Right ventricle myocardium inferior (tissue), 1 donor: Measurements from ENCODE around the gene CARNS1. TPM values are rescaled to one million over a fixed set of nuclear protein-coding genes. Genes with fewer than 3 reads are reported as not detected.
"Not testable (repeated sequence)": the region's sequence is repeated elsewhere in the genome, so short reads cannot be mapped to it uniquely, and the experiment has no call there.

Source experiments
- ATAC-seq: fragments of 200-7000 bp; cut with Tn5 transposase; one replicate; pipeline ENCODE4 v1.9.1; 2020; ENCODE audit warnings: mild to moderate bottlenecking, moderate library complexity
- DNase-seq: peaks from one replicate; pipeline ENCODE4 v3.0.0; 2021; ENCODE audit errors: missing footprints
- intact Hi-C: fragments of 100-400 bp; cut with DNase I; formaldehyde crosslinking; loops from one replicate; pipeline ENCODE4 v1.11.0; 2022
- total RNA-seq: library from RNA; stranded (reverse); fragmentation: NEBNext Ultra II Directional; extraction: Animal tissue kit (Norgen Biotek cat#: 25700); gene quantifications from one replicate; pipeline ENCODE4 v1.2.1, GENCODE V29; 2021
- donor health status: DM: no; HTN: yes; CAD: no; lungs with severe emphysema.

The CARNS1 gene
- total RNA-seq, 1 donor from 2014 or later = 14.1 TPM

DNA sequence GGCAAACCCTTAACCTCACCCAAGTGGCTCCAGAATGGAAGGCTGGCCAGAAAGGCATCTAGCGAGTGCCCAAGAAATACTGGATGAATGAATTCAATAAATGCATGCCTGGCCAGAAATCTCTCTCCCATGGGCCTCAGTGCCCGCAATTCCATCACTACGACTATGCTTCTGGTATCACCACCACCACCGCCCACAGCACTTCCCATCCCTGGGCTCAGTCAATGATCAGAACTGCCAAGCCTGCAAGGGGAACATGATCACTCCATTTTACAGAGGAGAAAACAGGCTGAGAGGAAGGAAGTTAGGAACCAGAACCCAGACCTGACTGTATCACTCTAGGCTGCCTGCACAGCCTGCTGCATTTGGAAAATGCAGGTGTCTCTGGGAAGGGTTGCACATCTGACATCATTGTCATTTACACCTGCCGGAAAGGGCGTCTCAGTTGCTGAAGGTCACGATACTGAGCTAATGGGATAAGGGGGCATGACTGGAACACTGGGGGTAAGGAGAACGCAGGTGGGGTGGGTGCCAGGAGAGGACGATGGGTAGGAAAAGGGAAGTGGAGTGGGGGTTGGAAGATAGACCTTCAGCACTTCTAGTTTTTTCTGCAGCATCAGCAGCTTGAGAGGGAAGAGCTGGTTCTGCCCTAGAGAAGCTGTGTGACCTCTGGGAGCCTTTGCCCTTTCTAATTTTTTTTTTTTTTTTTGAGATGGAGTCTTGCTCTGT, 33.8 kb downstream of the CARNS1 start:
- intact Hi-C loops = no loop called here
- ATAC-seq = peak; percentile 35
- peak; percentile 62 for DNase-seq

DNA sequence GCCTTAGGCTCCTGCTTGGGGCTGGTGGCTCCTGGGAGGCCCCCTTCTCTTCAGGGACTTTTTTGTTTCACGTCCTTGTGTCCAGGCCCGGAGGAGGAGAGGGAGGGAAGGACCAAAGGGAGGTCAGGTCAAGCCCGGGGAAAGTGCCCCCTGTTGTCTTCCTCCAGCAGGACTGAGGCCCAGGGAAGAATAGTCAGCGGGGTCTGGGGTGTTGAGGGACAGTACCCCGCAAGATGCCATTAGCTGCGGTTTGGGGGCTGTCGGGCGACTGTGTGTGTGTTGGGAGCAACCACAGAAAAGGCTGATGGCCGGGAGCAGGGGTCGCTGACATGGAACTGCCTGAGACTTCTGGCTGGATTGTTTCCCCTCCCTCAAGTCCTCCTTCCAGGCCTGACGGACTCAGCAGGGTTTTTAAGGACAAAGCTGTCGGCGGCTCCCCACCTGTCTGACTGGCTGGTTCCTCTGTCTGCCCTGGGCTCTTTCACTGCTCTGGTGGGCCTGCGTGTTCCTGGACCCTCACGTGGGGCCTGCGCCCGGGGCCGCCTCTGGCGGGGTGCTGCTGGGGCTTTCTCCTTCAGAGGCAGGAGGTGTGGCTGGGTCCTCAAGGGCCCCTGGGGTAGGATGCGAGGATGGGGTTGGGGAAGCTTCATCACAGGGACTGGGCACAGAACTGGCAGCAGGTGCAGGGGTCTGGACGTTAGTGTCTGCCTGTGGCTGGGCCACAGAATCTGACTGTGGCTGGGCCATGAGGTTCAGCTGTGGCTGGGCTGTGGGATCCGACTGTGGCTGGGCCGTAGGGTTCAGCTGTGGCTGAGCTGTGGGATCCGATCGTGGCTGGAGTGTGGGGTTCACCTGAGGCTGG, 35.5 kb downstream of the CARNS1 start:
- ATAC-seq = no peak
- DNase-seq = no peak
- intact Hi-C loops = no loop called here

DNA sequence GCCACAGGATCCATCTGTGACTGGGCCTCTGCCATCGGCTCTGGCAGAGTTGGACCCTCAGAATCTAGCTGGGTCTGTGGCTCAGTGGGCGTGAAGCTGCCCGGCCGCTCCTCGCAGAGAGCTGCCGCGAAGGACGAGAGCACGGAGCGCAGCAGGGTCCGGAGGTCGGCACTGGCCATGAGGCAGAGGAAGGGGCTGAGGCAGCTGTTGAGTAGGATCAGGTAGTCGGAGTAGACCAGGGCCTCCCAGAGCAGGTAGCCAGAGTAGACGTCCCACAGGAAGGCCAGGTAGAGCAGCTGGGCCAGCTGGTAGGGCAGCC, 36.1 kb downstream of the CARNS1 start:
- intact Hi-C loops = no loop called here
- no peak for DNase-seq
- ATAC-seq = no peak

DNA sequence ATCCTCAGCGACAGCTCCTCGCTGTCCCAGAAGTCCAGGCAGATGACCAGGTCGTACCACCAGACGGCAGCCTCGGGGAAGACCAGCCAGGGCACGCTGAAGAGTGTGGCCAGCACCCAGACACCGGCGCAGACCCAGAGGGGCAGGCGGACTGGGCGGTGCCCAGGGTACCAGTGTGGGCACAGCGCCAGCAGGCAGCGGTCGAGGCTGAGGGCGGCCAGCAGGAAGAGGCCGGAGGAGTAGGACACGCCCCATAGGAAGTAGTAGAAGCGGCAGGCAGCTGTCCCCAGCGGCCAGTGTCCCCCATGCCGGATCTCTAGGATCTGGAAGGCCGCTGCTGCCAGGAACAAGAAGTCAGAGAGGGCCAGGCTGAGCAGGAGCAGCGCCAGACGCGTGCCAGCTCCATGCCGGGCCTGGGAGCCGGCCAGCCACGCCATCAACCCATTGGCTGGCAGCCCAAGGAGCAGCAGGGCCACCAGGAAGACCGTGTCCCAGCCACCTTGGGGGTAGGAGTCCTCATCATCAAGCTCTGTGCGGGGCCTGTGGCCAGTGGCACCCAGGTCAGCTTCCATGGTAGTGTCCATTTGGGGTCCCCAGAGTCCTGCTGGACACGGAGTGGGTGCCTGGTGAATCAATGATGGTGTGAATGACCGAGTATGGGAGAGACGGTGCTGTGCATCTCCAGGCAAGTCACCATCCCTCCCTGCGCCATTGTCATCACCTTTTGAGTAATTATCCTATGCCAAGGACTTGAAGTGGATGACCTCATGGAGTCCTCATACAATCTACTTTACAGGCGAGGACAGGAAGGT, 36.9 kb downstream of the CARNS1 start, which contains the start of gene GPR152:
Gene GPR152, minus strand, starts transcription at position 589 of the 812 bp plus-strand sequence. Its CDS starts 5 bp downstream, at position 584.
- ATAC-seq (no peak), DNase-seq (no peak)
- intact Hi-C loops = no loop called here

DNA sequence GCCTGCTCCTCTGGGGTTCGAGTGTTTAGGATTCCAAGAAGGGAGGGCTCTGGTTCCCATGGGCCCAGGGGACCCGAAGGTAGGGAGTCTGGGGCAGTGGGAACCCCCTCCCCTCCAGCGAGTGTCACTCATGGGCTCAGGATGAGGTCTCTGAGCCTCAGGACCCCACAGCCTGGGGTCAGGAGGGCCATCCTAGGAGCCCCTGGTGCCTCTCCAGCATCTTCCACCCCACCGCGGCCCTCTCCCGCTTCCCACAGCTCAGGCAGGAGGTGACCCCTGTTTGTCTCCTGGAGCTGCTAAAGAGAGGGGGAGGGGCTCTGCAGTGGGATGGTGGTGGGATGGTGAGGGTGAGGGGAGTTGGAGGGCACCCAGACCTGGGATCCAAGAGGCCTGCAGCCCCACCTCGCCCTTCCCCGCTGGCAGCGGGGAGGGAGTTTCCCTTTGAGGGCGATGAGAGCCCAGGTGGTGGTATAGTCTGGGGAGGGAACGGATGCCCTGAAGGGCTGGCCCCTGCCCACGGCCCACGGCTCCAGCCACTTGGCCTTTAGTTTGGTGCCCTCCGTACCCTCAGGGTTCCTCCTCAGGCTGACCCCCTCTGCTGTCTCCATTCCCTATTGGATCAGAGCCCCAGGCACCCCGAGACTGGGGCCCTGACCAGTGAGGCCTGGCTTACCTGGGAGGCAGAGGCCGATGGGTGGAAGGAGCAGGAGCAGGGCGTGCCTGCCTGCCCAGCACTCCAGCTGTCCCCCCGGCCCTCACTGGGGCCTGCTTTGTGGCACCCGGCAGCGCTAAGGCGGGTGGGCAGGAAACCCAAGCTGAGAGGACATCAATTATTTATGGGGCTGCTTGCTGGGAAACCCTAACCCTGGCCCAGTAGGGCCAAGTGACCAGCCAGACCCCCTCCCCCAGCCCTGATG, 38.6 kb downstream of the CARNS1 start:
- no peak for ATAC-seq

DNA sequence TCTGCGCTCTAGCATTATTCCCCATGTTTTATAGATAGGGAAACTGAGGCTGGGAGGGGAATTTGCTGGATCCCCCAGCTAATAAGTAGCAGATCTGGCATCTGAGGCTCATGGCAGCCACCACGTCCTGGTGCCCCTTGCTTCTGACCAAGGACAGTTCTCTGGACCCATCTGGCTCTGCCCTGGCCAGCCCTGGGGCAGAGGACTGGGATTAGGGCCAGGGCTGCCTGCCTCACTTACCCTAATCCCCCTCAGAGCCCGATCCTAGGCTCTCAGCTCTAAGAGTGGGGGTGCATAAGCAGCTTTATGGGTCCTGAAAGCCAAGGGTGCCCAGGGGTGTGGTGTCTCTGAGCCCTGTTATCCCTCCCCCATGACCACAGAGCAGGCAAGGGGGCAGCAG, 39.6 kb downstream of the CARNS1 start, which contains the start of gene CABP4:
Gene CABP4, plus strand, starts transcription at position 301 of the 400 bp plus-strand sequence. Its CDS starts 70 bp downstream, at position 371.
- DNase-seq (no peak), ATAC-seq (no peak)
- intact Hi-C loops = no loop called here

More for the DNA sequence above, 38.6 kb downstream of the CARNS1 start:
- intact Hi-C loops = no loop called here
- no peak for DNase-seq

DNA sequence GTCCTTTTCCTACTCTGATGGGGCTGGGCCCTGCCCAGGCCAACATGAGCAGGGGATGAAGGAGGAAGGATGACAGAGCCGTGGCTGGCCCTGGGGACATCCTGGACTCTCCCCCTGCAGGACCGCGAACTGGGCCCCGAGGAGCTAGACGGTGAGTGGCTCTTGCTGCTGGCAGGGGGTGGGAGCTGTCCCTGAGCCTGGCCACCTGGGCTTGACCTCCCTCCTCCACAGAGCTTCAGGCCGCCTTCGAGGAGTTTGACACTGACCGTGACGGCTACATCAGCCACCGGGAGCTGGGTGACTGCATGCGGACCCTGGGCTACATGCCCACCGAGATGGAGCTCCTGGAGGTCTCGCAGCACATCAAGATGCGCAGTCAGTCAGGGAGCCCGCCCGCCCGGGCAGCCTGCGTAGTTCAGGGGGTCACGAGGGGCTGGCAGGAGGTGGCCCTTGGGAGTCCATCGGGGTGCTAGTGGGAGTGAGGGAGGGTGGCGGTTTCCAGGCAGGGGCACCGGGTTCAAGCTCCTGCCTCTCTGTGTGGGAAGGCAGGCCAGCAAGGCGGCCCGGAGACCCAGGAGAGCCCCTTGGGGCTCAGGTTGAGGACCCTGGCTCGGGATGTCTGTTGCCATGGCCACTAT, 40.7 kb downstream of the CARNS1 start:
- intact Hi-C loops = no loop called here
- DNase-seq (no peak), ATAC-seq (no peak)

DNA sequence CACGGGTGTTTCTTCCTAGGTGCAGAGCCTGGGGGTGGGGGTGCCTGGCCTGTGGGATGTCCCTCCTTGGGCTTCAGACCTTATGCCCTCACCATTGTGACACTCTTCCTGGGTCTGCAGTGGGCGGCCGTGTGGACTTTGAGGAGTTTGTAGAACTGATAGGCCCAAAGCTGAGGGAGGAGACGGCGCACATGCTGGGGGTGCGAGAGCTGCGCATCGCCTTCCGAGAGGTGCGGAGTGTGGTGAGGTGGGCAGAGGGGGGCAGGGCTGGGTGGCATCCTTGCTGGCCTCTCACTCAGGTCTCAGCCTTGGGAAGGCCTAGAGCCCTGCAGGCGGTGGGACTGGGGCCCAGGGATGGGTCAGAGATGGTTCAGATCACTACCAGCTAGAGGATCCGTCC, 42.0 kb downstream of the CARNS1 start:
- DNase-seq = no peak
- no peak for ATAC-seq
- intact Hi-C loops = no loop called here

DNA sequence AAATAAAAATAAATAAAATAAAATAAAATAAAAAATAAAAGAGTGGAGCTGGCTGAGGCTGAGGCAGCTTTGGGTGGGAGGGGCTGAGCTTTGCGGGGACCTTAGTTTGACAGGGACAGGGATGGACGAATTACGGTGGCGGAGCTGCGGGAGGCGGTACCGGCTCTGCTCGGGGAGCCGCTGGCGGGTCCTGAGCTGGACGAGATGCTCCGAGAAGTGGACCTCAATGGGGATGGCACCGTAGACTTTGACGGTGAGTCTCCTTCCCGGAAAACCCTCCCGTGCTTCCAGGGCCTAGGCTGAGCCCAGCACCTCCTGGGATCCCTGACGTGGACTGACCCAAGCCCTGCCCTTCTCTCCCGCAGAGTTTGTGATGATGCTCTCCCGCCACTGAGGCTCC, 42.8 kb downstream of the CARNS1 start:
- ATAC-seq = no peak
- intact Hi-C loops = no loop called here
- no peak for DNase-seq

DNA sequence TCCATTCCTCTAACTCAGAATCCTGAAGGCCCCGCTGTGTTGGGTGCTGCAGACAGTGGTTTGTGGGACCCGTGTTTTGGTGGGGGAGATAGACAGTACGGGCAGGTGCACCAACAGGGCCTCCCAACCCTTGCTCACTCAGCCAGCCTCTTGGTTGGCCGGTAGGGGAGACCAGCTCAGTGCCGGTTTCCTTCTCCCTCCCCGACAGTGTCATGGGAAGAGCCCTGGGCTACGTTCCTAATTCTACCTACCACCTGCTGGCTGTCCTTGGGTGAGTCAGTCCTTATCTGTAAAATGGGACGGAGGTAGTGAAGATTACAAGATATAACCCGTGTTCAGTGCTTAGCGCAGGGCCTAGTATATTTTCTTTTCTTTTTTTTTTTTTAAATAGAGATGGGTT, 47.7 kb downstream of the CARNS1 start:
- DNase-seq (no peak), ATAC-seq (no peak)
- intact Hi-C loops = no loop called here

DNA sequence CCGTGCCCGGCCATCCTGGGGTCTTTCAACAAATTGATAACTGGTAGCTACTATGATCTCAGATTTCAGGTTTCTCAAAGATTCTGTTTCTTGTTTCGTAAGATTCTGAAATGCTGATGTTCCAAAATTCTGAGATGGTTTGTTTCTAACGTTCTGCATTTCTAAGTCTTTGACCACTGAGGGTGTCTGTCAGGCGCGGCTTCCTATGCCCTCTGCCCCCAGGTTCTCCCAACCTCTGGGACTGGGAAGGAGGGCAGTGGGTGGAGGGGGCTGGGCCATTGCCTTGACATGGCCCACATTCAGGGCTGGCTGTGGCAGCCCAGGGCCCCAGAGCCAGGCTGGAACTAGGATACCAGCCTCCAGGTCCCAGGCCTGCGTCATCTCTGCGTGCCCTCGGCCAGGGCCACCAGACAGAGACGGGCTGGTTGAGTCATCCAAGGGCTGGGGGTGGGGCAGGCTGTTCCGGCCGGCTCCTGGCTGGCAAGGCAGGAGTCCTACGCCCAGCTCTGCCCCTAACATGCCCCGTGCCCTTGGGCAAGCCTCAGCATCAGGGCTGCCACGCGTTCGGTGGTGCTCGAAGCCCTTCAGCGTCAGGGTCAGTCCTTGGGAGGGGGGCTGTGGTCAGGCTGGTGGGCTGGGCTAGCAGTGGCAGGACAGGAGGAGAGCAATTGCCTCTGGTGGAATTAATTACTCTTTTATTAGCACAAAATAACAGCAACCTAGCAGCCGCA, 48.4 kb downstream of the CARNS1 start:
- intact Hi-C loops = loop anchor here (1.0 kb wide), 1 partner anchor 36 kb away; the partner anchor contains the start of gene RPS6KB2
- DNase-seq = peak; percentile 87
- peak; percentile 3 for ATAC-seq

DNA sequence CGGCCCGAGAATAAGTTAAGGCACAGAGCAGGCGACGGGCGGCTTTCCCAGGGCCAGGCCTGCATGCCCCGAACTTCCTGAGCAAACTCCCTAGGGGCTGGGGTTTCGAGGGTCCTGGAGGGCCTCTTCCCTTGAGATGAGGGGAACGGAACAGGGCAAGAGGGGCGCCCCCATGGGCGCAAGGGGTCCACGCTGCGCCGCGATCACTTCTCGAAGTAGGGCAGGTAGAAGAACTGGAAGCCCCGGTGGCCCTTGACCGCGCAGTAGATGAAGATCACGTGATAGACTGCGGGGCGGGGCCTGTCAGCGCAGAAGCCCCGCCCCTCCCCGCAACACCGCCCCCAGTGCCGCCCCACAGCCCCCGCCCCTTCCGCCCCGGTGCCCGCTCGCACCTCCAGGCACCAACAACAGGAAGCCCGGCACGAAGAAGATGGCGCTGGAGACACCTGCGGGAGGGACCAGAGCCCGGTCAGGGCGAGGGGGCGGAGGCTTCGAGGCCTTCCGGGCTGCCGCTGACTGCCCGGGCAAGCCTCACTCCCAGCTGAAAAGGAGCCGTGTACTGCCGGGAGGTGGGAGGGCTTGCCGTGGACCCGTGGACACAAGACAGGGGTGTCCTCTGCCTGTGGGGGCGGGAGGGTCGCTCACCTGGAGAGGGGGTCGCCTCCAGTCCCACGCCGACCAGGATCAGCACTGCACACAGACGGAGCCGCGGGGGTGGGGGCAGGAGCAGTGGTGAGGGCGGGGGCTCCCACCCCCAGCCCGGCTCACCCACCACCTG, 49.1 kb downstream of the CARNS1 start:
- intact Hi-C loops = loop anchor here (1.0 to 5.0 kb wide), 2 partner anchors 36 to 62 kb away; partner anchors contain the start of genes PPP1CA, RPS6KB2 and TBC1D10C
- peak; percentile 58 for ATAC-seq

DNA sequence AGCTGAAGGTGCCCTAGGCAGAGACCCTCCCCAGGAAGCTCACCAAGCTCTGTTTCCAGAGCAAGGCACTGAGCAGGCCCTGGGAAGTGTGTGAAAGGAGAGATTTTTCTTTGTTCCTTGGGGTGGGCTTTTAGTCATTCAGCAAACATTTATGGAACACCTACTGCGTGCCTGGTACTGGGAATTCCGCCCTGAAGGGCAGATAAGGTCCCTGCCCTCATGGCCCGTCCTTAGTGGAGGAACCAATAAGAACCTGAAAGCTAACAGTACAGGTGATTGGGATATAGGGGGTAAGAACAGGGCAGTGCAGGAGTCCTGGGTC, 49.7 kb downstream of the CARNS1 start:
- intact Hi-C loops = loop anchor here (5.0 kb wide), 1 partner anchor 63 kb away; the partner anchor contains the start of genes PPP1CA and TBC1D10C
- DNase-seq (no peak), ATAC-seq (no peak)

More for the DNA sequence above, 49.1 kb downstream of the CARNS1 start:
- peak; percentile 95 for DNase-seq

DNA sequence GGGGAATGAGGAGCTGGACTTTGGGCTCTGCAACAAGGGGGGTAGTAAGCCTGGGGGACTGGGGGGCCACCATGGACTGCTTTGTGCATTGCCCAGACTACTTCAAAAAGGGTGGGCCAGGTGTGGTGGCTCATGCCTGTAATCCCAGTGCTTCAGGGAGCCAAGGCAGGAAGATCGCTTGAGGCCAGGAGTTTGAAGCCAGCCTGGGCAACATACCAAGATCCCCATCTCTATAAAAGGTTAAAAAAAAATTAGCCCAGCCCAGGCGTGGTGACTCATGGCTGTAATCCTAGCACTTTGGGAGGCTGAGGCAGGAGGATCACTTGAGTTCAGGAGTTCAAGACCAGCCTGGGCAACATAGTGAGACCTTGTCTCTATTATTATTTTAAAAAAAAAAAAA, 50.1 kb downstream of the CARNS1 start:
- not testable (repeated sequence) for ATAC-seq, DNase-seq
- intact Hi-C loops = loop anchor here (5.0 kb wide), 1 partner anchor 63 kb away; the partner anchor contains the start of genes PPP1CA and TBC1D10C

DNA sequence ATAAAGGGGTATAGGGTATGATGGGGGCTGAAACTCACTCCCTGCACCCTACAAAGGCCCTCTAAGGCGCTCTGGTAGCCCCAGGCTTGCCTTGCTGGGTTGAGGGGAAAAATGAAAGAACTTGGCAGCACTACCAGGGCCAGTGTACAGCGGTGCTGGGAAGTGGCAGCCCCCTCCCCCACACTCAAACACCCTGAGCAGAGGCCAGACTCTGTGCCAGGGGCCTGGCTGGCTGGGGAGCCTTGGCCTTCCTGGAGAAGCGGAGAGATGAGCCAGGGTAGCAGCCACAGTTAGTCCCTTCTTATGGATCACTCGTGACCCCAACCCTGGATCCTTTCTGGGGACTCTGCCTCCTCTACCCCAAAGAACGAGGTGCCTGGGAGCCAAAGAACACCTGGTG, 50.9 kb downstream of the CARNS1 start:
- ATAC-seq = no peak
- DNase-seq = no peak

More for the DNA sequence above, 50.9 kb downstream of the CARNS1 start:
- intact Hi-C loops = loop anchor here (5.0 kb wide), 1 partner anchor 64 kb away; the partner anchor contains the start of genes PPP1CA and TBC1D10C
